HepG2 (cell line): ENCODE data around the gene BCAR3. TPM values are rescaled to one million over a fixed set of nuclear protein-coding genes. Genes with fewer than 3 reads are reported as not detected.

ENCODE experiments used
- ATAC-seq: fragments of 200-7000 bp; cut with Tn5 transposase; 3 replicates; pipeline ENCODE4 v1.9.1; 2020; ENCODE audit warnings: mild to moderate bottlenecking, moderate library complexity
- BruUV-seq: library from RNA; stranded (reverse); fragments of 400-500 nt; replicated peaks from 2 replicates; lab custom pipeline; 2021; lab: Mats Ljungman, UMichigan
- CTCF ChIA-PET: fragments of 300-600 bp; formaldehyde crosslinking; extraction: SDS; loops from one replicate; lab custom pipeline; 2021; ENCODE audit warnings: low total read pairs, inconsistent platforms, low intra/inter-chr PET ratio; lab: Yijun Ruan, JAX
- POLR2A ChIA-PET: fragments of 350-600 bp; sonication (Branson Sonifier 250); formaldehyde crosslinking; loops from one replicate; lab custom pipeline; 2020; ENCODE audit warnings: antibody characterized with exemption, inconsistent platforms; lab: Yijun Ruan, JAX
- DNase-seq: peaks from one replicate; pipeline ENCODE4 v3.0.0-alpha.2; 2015; ENCODE audit warnings: low spot score
- FAIRE-seq: peaks from 3 replicates; lab custom pipeline; 2011; peaks lifted over from hg19 to GRCh38; lab: Jason Lieb, UNC
- H2AFZ ChIP-seq: one replicate; pipeline ENCODE4 v1.6.1; 2011; ENCODE audit warnings: low read length, inconsistent platforms
- H3K27ac ChIP-seq: fragments of 300-600 bp; 3 replicates; pipeline ENCODE4 v1.8.0; 2011; ENCODE audit warnings: mixed run types, mild to moderate bottlenecking, mixed read lengths, low read length, inconsistent platforms; ENCODE audit not compliant: insufficient read depth; ENCODE audit errors: extremely low read length
- H3K27me3 ChIP-seq, 2 experiments: fragments of 200-600 bp in 1 of 2; 2 replicates in 1 of 2; 3 replicates in 1 of 2; pipeline versions ENCODE4 v1.6.0 to v1.8.0; 2011; ENCODE audit warnings: low read length in 2 of 2, mild to moderate bottlenecking in 2 of 2, moderate library complexity in 2 of 2, inconsistent platforms in 1 of 2; ENCODE audit not compliant: insufficient read depth in 2 of 2, control insufficient read depth in 1 of 2
- H3K36me3 ChIP-seq, 2 experiments: fragments of 200-600 bp in 1 of 2; replicated peaks in 1 of 2; 2 replicates in 1 of 2; 3 replicates in 1 of 2; pipeline versions ENCODE4 v1.5.1 to v1.8.0; 2011; ENCODE audit warnings: low read length in 2 of 2, inconsistent platforms in 1 of 2; ENCODE audit not compliant: insufficient read depth in 2 of 2, control insufficient read depth in 1 of 2
- H3K4me1 ChIP-seq: 2 replicates; pipeline ENCODE4 v1.5.1; 2012; ENCODE audit warnings: low read length, inconsistent platforms; ENCODE audit not compliant: insufficient read depth
- H3K4me2 ChIP-seq: 2 replicates; pipeline ENCODE4 v1.6.0; 2011; ENCODE audit warnings: low read depth, low read length, inconsistent platforms
- H3K4me3 ChIP-seq, 3 experiments: fragments of 200-600 bp in 1 of 3; sonication (generic), shearing (Covaris generic) in 1 of 3; replicated peaks in 1 of 3; 2 replicates each; pipeline ENCODE4 v1.5.1; 2011 to 2016; ENCODE audit warnings: low read length in 3 of 3, inconsistent platforms in 2 of 3, low read depth in 2 of 3, mild to moderate bottlenecking in 2 of 3, control low read depth in 1 of 3, mixed read lengths in 1 of 3; ENCODE audit not compliant: insufficient read depth in 1 of 3
- H3K79me2 ChIP-seq: one replicate; pipeline ENCODE4 v1.6.1; 2011; ENCODE audit warnings: low read length, inconsistent platforms; ENCODE audit not compliant: insufficient read depth
- H3K9ac ChIP-seq: 2 replicates; pipeline ENCODE4 v1.6.0; 2011; ENCODE audit warnings: mild to moderate bottlenecking, low read depth, low read length, inconsistent platforms; ENCODE audit not compliant: insufficient read depth
- H3K9me3 ChIP-seq: 2 replicates; pipeline ENCODE4 v1.5.1; 2012; ENCODE audit warnings: mild to moderate bottlenecking, low read length
- H4K20me1 ChIP-seq: 2 replicates; pipeline ENCODE4 v1.6.0; 2011; ENCODE audit warnings: inconsistent platforms, mild to moderate bottlenecking, low read length, moderate library complexity; ENCODE audit not compliant: insufficient read depth
- ESRRA ChIP-seq: sonication (generic); formaldehyde crosslinking; IDR thresholded peaks from 2 replicates; pipeline ENCODE4 v1.5.1; 2020; ENCODE audit warnings: mild to moderate bottlenecking, low read depth, missing genetic modification reagents
- FOXP1 ChIP-seq, 2 experiments: fragments of 450-650 bp in 1 of 2; IDR thresholded peaks; 2 replicates each; pipeline ENCODE4 v1.6.1; 2017 to 2018; ENCODE audit warnings: antibody characterized with exemption in 1 of 2
- NR2F2 ChIP-seq: IDR thresholded peaks from 2 replicates; pipeline ENCODE4 v1.6.1; 2012; ENCODE audit warnings: low read depth, inconsistent platforms, borderline replicate concordance
- RAD21 ChIP-seq: fragments of 450-650 bp; formaldehyde crosslinking; IDR thresholded peaks from 2 replicates; pipeline ENCODE4 v1.5.0; 2020; ENCODE audit warnings: mild to moderate bottlenecking
- SALL1 ChIP-seq: sonication (generic); formaldehyde crosslinking; IDR thresholded peaks from 2 replicates; pipeline ENCODE4 v1.8.0; 2022; ENCODE audit warnings: mild to moderate bottlenecking, missing genetic modification reagents
- SOX6 ChIP-seq, 2 experiments: fragments of 450-650 bp in 1 of 2; sonication (generic) in 1 of 2; formaldehyde crosslinking in 1 of 2; IDR thresholded peaks; 2 replicates each; pipeline versions ENCODE4 v1.4.0 to v1.6.1; 2017 to 2020; ENCODE audit warnings: antibody characterized with exemption in 1 of 2, mild to moderate bottlenecking in 1 of 2, missing genetic modification reagents in 1 of 2
- SP140L ChIP-seq: sonication (generic); formaldehyde crosslinking; IDR thresholded peaks from 2 replicates; pipeline ENCODE4 v1.4.0; 2020; ENCODE audit warnings: missing genetic modification reagents, borderline replicate concordance
- SRSF1 ChIP-seq: fragments of 200-400 bp; formaldehyde crosslinking; optimal IDR thresholded peaks from 2 replicates; pipeline ENCODE3; 2017; ENCODE audit warnings: mild to moderate bottlenecking, low read depth, low read length, moderate library complexity
- TEAD2 ChIP-seq: sonication (generic); formaldehyde crosslinking; IDR thresholded peaks from 2 replicates; pipeline ENCODE4 v1.9.0; 2021; ENCODE audit warnings: missing genetic modification reagents
- ZMYM4 ChIP-seq: sonication (generic); formaldehyde crosslinking; IDR thresholded peaks from 2 replicates; pipeline ENCODE4 v1.8.1; 2023; ENCODE audit warnings: mild to moderate bottlenecking, missing genetic modification reagents
- ZNF296 ChIP-seq: sonication (generic); formaldehyde crosslinking; conservative IDR thresholded peaks from 2 replicates; pipeline ENCODE4 v1.5.0; 2020; ENCODE audit warnings: mild to moderate bottlenecking, missing genetic modification reagents
- ZNF432 ChIP-seq: sonication (generic); formaldehyde crosslinking; IDR thresholded peaks from 2 replicates; pipeline ENCODE4 v1.5.0; 2020; ENCODE audit warnings: missing genetic modification reagents, mild to moderate bottlenecking, borderline replicate concordance
- ZNF510 ChIP-seq: sonication (generic); formaldehyde crosslinking; IDR thresholded peaks from 2 replicates; pipeline ENCODE4 v1.4.0; 2020; ENCODE audit warnings: low read depth, mild to moderate bottlenecking, missing genetic modification reagents
- ZNF737 ChIP-seq: sonication (generic); formaldehyde crosslinking; IDR thresholded peaks from 2 replicates; pipeline ENCODE4 v1.5.0; 2020; ENCODE audit warnings: missing genetic modification reagents, mild to moderate bottlenecking, borderline replicate concordance
- ZNF83 ChIP-seq: sonication (generic); formaldehyde crosslinking; IDR thresholded peaks from 2 replicates; pipeline ENCODE4 v1.4.0; 2020; ENCODE audit warnings: missing genetic modification reagents, mild to moderate bottlenecking, borderline replicate concordance
- WGBS: methylation state at CpG from one replicate; pipeline ENCODE4 v1.1.6; 2017; ENCODE audit warnings: low lambda C conversion rate; 5-methylcytosine and 5-hydroxymethylcytosine counted together
- in situ Hi-C: cut with HindIII; loops from 2 replicates; pipeline ENCODE4 v1.10.0; 2017; ENCODE audit warnings: low pct_unique_long_range_greater_than_20kb; ENCODE audit not compliant: extremely low pct_ligation_motif_present
- intact Hi-C: fragments of 100-400 bp; cut with micrococcal nuclease; formaldehyde crosslinking; loops from one replicate; pipeline ENCODE4 v1.10.0; 2022; ENCODE audit not compliant: unreplicated experiment
- polyA plus RNA-seq, 8 experiments: library from polyadenylated mRNA; depleted of rRNA in 3 of 8; stranded (reverse) in 7 of 8; unstranded in 1 of 8; fragments of >200 nt; fragmentation: Illumina TruSeq in 4 of 8; extraction: Trizol in 4 of 8; gene quantifications; 2 replicates each; pipeline versions ENCODE4 v1.2.1 to v1.2.3, GENCODE V29; 2011 to 2016; ENCODE audit warnings: low read depth in 4 of 8, missing spikeins in 1 of 8, mixed read lengths in 1 of 8; ENCODE audit not compliant: insufficient read depth in 1 of 8
- total RNA-seq, 5 experiments: library from RNA; depleted of rRNA; stranded (reverse); fragments of >200 nt; fragmentation: Illumina TruSeq; extraction: Trizol; gene quantifications; 2 replicates each; pipeline ENCODE4 v1.2.3, GENCODE V29; 2016; ENCODE audit warnings: low read depth in 1 of 5

BCAR3 gene
- total and polyA plus RNA-seq, 2 of the 13 experiments (the other 11 are each of a cell fraction or from before 2014, with no cell fraction given) = 3.6 to 4.8 TPM

DNA sequence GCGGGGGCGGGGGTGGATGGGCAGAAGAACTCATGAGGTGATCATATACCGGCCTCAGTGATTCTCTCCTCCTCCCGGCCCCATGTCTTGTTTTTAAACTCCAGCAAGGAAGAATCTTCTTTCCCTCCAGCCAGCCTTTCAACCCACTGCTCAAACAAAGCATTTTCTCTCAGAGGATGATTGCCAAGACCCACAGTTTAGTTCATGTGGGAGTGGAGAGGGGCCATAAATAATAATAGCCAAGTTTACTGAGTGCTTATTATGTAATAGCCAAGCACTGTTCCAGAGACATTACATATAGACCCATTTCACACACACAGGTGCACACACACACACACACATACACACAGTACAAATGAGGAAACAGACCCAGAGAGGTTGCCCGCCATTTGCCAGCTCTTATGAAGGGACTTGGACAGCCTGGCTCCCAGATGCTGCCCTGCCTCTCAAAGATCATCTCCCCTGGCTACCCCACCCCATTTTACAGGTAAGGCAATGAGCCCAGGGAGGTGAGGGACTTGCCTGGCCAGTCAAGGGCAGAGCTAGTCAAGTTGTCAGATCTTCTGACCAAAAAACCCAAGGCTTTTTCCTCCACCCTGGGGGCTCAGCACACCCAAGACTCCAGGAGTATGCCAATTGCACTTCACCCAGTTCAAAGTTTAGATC, 18.0 kb upstream of the BCAR3 start:
- TF ChIP-seq FOXP1 (IDR thresholded peaks at IDR 0.05) (no peak), FOXP1 (CRISPR knock-in tag; IDR thresholded peaks at IDR 0.05) (no peak), SRSF1 (no peak), ZNF432 (CRISPR knock-in tag) (no peak), SALL1 (CRISPR knock-in tag) (no peak), SOX6 (IDR thresholded peaks at IDR 0.05) (no peak), SOX6 (CRISPR knock-in tag; IDR thresholded peaks at IDR 0.05) (no peak), NR2F2 (no peak), ZNF296 (CRISPR knock-in tag) (no peak), ZNF737 (CRISPR knock-in tag) (no peak), TEAD2 (CRISPR knock-in tag) (no peak), ZNF510 (CRISPR knock-in tag) (no peak), ESRRA (CRISPR knock-in tag) (no peak), ZNF83 (CRISPR knock-in tag) (no peak), ZMYM4 (no peak), SP140L (no peak), RAD21 (CRISPR knock-in tag) (no peak)
- TF ChIP-seq, all 625 proteins: peak for 0
- CTCF ChIA-PET = no interaction called here
- no peaks in the 10 kb centered on the region for H3K79me2 ChIP-seq
- H3K4me3 ChIP-seq = no peak overlapping the region
- H3K9me3 ChIP-seq = no peaks in the 10 kb centered on the region
- no peak overlapping the region for H3K4me2 ChIP-seq
- H3K36me3 ChIP-seq = no peaks in the 10 kb centered on the region
- 74% methylated on average over 5 of the region's 5 CpGs for WGBS
- H4K20me1 ChIP-seq = no peaks in the 10 kb centered on the region
- POLR2A ChIA-PET = no interaction called here
- H3K9ac ChIP-seq = no peak overlapping the region
- in situ Hi-C loops = no loop called here
- H2AFZ ChIP-seq = no peak overlapping the region
- peaks cover 2 to 3% of the 10 kb centered on the region in 2 experiments; a peak in 3 of 5 replicates for H3K27me3 ChIP-seq
- intact Hi-C loops = no loop called here
- no peak overlapping the region for H3K27ac ChIP-seq
- no peak for FAIRE-seq
- no peak for ATAC-seq
- BruUV-seq = no TSS peak
- peaks cover 22% of the 10 kb centered on the region for H3K4me1 ChIP-seq
- DNase-seq = no peak
